HepG2 (cell line): ENCODE measurements around the gene ARHGAP19. TPM values are rescaled to one million over a fixed set of nuclear protein-coding genes. Genes with fewer than 3 reads are reported as not detected.

Experiments
- DNMT1 ChIP-seq: sonication (generic); formaldehyde crosslinking; IDR thresholded peaks from 2 replicates; pipeline ENCODE4 v1.5.1; 2020; ENCODE audit warnings: mild to moderate bottlenecking, missing genetic modification reagents
- DNMT3B ChIP-seq: conservative IDR thresholded peaks from 2 replicates; pipeline ENCODE4 v1.6.1; 2016; ENCODE audit warnings: missing biosample characterization, control low read depth
- ESRRA ChIP-seq: sonication (generic); formaldehyde crosslinking; IDR thresholded peaks from 2 replicates; pipeline ENCODE4 v1.5.1; 2020; ENCODE audit warnings: mild to moderate bottlenecking, low read depth, missing genetic modification reagents
- NFE2 ChIP-seq: sonication (generic); formaldehyde crosslinking; IDR thresholded peaks from 2 replicates; pipeline ENCODE4 v1.4.0; 2020; ENCODE audit warnings: missing genetic modification reagents
- NR2F6 ChIP-seq, 2 experiments: IDR thresholded peaks; 2 replicates each; pipeline ENCODE4 v1.6.1; 2016; ENCODE audit warnings: antibody characterized with exemption in 1 of 2, mild to moderate bottlenecking in 1 of 2
- SP1 ChIP-seq, 2 experiments: fragments of 450-650 bp in 1 of 2; sonication (generic) in 1 of 2; formaldehyde crosslinking in 1 of 2; IDR thresholded peaks; 2 replicates each; pipeline versions ENCODE4 v1.4.0 to v1.6.1; 2016 to 2020; ENCODE audit warnings: missing genetic modification reagents in 1 of 2
- TMF1 ChIP-seq: sonication (generic); formaldehyde crosslinking; IDR thresholded peaks from 2 replicates; pipeline ENCODE4 v1.8.1; 2022; ENCODE audit warnings: low read depth, missing genetic modification reagents
- ZNF12 ChIP-seq: sonication (generic); formaldehyde crosslinking; IDR thresholded peaks from 2 replicates; pipeline ENCODE4 v1.5.0; 2020; ENCODE audit warnings: missing genetic modification reagents
- ZNF282 ChIP-seq: fragments of 450-650 bp; IDR thresholded peaks from 2 replicates; pipeline ENCODE4 v1.6.1; 2018; ENCODE audit not compliant: partially characterized antibody
- ZNF460 ChIP-seq: sonication (generic); formaldehyde crosslinking; IDR thresholded peaks from 2 replicates; pipeline ENCODE4 v1.5.1; 2020; ENCODE audit warnings: missing genetic modification reagents, mild to moderate bottlenecking, borderline replicate concordance
- polyA plus RNA-seq, 8 experiments: library from polyadenylated mRNA; depleted of rRNA in 3 of 8; stranded (reverse) in 7 of 8; unstranded in 1 of 8; fragments of >200 nt; fragmentation: Illumina TruSeq in 4 of 8; extraction: Trizol in 4 of 8; gene quantifications; 2 replicates each; pipeline versions ENCODE4 v1.2.1 to v1.2.3, GENCODE V29; 2011 to 2016; ENCODE audit warnings: low read depth in 4 of 8, missing spikeins in 1 of 8, mixed read lengths in 1 of 8; ENCODE audit not compliant: insufficient read depth in 1 of 8
- total RNA-seq, 5 experiments: library from RNA; depleted of rRNA; stranded (reverse); fragments of >200 nt; fragmentation: Illumina TruSeq; extraction: Trizol; gene quantifications; 2 replicates each; pipeline ENCODE4 v1.2.3, GENCODE V29; 2016; ENCODE audit warnings: low read depth in 1 of 5
- TF ChIP-seq, protein P1 (sequence below): sonication (generic); formaldehyde crosslinking; IDR thresholded peaks from 2 replicates; pipeline ENCODE4 v1.5.0; 2020; ENCODE audit warnings: mild to moderate bottlenecking, missing genetic modification reagents
- TF ChIP-seq, protein P2 (sequence below): sonication (generic); formaldehyde crosslinking; IDR thresholded peaks from 2 replicates; pipeline ENCODE4 v1.4.0; 2020; ENCODE audit warnings: missing genetic modification reagents, mild to moderate bottlenecking, borderline replicate concordance
- TF ChIP-seq, protein P3 (sequence below): sonication (generic); formaldehyde crosslinking; IDR thresholded peaks from 2 replicates; pipeline ENCODE4 v1.4.0; 2020; ENCODE audit warnings: missing genetic modification reagents
- TF ChIP-seq, protein P4 (sequence below): sonication (generic); formaldehyde crosslinking; IDR thresholded peaks from 2 replicates; pipeline ENCODE4 v1.4.0; 2020; ENCODE audit warnings: missing genetic modification reagents
- TF ChIP-seq, protein P5 (sequence below), 2 experiments: IDR thresholded peaks; 2 replicates each; pipeline ENCODE4 v1.6.1; 2011 to 2012; ENCODE audit warnings: low read length in 2 of 2, borderline replicate concordance in 1 of 2, low read depth in 1 of 2, mild to moderate bottlenecking in 1 of 2, moderate library complexity in 1 of 2

ARHGAP19 gene
- total and polyA plus RNA-seq, 2 of the 13 experiments (the other 11 are each of a cell fraction or from before 2014, with no cell fraction given) = 7.6 to 10.0 TPM

DNA sequence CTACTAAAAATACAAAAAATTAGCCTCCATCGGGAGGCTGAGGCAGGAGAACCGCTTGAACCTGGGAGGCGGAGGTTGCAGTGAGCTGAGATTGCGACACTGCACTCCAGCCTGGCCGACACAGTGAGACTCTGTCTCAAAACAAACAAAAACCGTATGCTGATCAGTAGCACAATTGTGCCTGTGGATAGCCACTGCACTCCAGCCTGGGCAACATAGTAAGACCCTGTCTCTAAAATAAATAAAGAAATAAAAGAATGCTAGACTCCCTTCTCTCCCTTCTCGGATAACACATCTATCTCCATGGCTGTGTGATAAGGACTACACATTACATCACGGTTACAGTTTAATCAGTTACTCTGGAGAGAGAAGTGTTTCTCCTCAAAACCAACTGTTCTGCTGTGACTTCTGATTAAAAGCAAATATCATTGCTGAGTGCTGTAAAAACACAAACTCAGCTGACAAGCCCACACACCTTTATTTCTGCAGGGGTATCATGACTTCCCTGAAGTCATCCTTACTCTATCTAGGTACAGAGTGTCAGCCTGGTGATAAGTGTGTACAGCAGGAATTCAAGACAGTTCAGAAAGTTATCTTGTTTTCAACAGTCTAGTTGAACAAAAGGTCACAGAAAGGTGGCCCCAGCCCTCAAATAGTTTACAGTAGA, 5.3 kb upstream of the ARHGAP19 start (continued):
- TF ChIP-seq, protein P1, sequence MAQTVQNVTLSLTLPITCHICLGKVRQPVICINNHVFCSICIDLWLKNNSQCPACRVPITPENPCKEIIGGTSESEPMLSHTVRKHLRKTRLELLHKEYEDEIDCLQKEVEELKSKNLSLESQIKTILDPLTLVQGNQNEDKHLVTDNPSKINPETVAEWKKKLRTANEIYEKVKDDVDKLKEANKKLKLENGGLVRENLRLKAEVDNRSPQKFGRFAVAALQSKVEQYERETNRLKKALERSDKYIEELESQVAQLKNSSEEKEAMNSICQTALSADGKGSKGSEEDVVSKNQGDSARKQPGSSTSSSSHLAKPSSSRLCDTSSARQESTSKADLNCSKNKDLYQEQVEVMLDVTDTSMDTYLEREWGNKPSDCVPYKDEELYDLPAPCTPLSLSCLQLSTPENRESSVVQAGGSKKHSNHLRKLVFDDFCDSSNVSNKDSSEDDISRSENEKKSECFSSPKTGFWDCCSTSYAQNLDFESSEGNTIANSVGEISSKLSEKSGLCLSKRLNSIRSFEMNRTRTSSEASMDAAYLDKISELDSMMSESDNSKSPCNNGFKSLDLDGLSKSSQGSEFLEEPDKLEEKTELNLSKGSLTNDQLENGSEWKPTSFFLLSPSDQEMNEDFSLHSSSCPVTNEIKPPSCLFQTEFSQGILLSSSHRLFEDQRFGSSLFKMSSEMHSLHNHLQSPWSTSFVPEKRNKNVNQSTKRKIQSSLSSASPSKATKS (CRISPR knock-in tag) = no peak
- TF ChIP-seq ZNF460 (CRISPR knock-in tag) (peak; percentile 70; the same call in 1 of the 2 replicates), TMF1 (no peak), NR2F6 (IDR thresholded peaks at IDR 0.05) (peak; percentile 30; the same call in 1 of the 2 replicates), NR2F6 (CRISPR knock-in tag; IDR thresholded peaks at IDR 0.05) (peak; percentile 58; the same call in 1 of the 2 replicates), ZNF282 (no peak), SP1 (IDR thresholded peaks at IDR 0.05) (no peak), SP1 (CRISPR knock-in tag; IDR thresholded peaks at IDR 0.05) (no peak), DNMT1 (CRISPR knock-in tag) (no peak), NFE2 (CRISPR knock-in tag) (no peak), DNMT3B (no peak), ZNF12 (0 out of 2 replicates have a peak, but pooled peaks have one; percentile 39), ESRRA (CRISPR knock-in tag) (no peak)
- TF ChIP-seq, protein P2, sequence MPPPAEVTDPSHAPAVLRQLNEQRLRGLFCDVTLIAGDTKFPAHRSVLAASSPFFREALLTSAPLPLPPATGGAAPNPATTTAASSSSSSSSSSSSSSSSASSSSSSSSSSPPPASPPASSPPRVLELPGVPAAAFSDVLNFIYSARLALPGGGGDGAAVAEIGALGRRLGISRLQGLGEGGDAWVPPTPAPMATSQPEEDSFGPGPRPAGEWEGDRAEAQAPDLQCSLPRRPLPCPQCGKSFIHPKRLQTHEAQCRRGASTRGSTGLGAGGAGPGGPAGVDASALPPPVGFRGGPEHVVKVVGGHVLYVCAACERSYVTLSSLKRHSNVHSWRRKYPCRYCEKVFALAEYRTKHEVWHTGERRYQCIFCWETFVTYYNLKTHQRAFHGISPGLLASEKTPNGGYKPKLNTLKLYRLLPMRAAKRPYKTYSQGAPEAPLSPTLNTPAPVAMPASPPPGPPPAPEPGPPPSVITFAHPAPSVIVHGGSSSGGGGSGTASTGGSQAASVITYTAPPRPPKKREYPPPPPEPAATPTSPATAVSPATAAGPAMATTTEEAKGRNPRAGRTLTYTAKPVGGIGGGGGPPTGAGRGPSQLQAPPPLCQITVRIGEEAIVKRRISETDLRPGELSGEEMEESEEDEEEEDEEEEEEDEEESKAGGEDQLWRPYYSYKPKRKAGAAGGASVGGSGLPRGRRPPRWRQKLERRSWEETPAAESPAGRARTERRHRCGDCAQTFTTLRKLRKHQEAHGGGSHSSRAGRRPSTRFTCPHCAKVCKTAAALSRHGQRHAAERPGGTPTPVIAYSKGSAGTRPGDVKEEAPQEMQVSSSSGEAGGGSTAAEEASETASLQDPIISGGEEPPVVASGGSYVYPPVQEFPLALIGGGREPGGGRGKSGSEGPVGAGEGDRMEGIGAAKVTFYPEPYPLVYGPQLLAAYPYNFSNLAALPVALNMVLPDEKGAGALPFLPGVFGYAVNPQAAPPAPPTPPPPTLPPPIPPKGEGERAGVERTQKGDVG (CRISPR knock-in tag) = no peak
- TF ChIP-seq, protein P3, sequence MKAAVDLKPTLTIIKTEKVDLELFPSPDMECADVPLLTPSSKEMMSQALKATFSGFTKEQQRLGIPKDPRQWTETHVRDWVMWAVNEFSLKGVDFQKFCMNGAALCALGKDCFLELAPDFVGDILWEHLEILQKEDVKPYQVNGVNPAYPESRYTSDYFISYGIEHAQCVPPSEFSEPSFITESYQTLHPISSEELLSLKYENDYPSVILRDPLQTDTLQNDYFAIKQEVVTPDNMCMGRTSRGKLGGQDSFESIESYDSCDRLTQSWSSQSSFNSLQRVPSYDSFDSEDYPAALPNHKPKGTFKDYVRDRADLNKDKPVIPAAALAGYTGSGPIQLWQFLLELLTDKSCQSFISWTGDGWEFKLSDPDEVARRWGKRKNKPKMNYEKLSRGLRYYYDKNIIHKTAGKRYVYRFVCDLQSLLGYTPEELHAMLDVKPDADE (CRISPR knock-in tag) = no peak
- TF ChIP-seq, protein P4, sequence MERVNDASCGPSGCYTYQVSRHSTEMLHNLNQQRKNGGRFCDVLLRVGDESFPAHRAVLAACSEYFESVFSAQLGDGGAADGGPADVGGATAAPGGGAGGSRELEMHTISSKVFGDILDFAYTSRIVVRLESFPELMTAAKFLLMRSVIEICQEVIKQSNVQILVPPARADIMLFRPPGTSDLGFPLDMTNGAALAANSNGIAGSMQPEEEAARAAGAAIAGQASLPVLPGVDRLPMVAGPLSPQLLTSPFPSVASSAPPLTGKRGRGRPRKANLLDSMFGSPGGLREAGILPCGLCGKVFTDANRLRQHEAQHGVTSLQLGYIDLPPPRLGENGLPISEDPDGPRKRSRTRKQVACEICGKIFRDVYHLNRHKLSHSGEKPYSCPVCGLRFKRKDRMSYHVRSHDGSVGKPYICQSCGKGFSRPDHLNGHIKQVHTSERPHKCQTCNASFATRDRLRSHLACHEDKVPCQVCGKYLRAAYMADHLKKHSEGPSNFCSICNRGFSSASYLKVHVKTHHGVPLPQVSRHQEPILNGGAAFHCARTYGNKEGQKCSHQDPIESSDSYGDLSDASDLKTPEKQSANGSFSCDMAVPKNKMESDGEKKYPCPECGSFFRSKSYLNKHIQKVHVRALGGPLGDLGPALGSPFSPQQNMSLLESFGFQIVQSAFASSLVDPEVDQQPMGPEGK (CRISPR knock-in tag) = no peak
- TF ChIP-seq, protein P5, sequence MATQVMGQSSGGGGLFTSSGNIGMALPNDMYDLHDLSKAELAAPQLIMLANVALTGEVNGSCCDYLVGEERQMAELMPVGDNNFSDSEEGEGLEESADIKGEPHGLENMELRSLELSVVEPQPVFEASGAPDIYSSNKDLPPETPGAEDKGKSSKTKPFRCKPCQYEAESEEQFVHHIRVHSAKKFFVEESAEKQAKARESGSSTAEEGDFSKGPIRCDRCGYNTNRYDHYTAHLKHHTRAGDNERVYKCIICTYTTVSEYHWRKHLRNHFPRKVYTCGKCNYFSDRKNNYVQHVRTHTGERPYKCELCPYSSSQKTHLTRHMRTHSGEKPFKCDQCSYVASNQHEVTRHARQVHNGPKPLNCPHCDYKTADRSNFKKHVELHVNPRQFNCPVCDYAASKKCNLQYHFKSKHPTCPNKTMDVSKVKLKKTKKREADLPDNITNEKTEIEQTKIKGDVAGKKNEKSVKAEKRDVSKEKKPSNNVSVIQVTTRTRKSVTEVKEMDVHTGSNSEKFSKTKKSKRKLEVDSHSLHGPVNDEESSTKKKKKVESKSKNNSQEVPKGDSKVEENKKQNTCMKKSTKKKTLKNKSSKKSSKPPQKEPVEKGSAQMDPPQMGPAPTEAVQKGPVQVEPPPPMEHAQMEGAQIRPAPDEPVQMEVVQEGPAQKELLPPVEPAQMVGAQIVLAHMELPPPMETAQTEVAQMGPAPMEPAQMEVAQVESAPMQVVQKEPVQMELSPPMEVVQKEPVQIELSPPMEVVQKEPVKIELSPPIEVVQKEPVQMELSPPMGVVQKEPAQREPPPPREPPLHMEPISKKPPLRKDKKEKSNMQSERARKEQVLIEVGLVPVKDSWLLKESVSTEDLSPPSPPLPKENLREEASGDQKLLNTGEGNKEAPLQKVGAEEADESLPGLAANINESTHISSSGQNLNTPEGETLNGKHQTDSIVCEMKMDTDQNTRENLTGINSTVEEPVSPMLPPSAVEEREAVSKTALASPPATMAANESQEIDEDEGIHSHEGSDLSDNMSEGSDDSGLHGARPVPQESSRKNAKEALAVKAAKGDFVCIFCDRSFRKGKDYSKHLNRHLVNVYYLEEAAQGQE (IDR thresholded peaks at IDR 0.05; ENCODE audit: borderline replicate concordance in 1 of 2, low read depth in 1 of 2, low read length in 2 of 2) = no peak
